ENCODE results near the gene PKD1.

GRCh38 chr16:2178321-2179106 lies 42.8 kb upstream of the PKD1 start:
- TF ChIP-seq EP300 (IDR thresholded peaks at IDR 0.05) (no peak), CTCF (IDR thresholded peaks at IDR 0.05) (no peak)

Measured in suprapubic skin (tissue), 3 donors.